ENCODE data around the gene CCDC3.

DNA sequence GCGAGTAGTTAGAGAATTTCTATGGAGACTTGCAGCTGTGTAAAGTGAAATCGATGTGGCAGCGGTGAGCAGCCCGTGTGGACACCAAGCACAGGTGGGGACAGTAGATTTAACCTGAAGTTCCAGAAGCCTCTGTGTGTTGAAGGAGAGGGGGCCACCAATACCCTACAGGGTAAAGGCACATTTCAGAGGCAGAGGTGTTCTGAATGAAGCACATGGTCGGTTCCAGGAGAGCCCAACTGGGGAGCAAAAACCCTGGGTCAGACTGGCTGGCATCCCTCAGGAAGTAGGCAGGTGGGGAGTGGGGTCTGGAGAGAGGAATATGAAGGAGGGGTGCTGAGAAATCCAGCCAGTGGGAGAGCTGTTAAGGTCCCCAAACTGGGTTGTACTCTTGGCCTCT, 76.6 kb downstream of the CCDC3 start:
- TF ChIP-seq, protein P1, sequence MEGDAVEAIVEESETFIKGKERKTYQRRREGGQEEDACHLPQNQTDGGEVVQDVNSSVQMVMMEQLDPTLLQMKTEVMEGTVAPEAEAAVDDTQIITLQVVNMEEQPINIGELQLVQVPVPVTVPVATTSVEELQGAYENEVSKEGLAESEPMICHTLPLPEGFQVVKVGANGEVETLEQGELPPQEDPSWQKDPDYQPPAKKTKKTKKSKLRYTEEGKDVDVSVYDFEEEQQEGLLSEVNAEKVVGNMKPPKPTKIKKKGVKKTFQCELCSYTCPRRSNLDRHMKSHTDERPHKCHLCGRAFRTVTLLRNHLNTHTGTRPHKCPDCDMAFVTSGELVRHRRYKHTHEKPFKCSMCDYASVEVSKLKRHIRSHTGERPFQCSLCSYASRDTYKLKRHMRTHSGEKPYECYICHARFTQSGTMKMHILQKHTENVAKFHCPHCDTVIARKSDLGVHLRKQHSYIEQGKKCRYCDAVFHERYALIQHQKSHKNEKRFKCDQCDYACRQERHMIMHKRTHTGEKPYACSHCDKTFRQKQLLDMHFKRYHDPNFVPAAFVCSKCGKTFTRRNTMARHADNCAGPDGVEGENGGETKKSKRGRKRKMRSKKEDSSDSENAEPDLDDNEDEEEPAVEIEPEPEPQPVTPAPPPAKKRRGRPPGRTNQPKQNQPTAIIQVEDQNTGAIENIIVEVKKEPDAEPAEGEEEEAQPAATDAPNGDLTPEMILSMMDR (IDR thresholded peaks at IDR 0.05): no peak
- no peak for TF ChIP-seq POLR2A (IDR thresholded peaks at IDR 0.05)
